Stimulated activated effector memory CD8-positive, alpha-beta T cell treated with anti-CD3 and anti-CD28 coated beads, Interleukin-12 subunit alpha, Interleukin-12 subunit beta, amount 100 ng/mL, for 72 hours (primary cell): ENCODE results near the gene RANBP6.
A peak's percentile ranks its signal among the peaks of the same experiment; 100 is the strongest.
"Not testable (repeated sequence)": the region's sequence is repeated elsewhere in the genome, so short reads cannot be mapped to it uniquely, and the experiment has no call there.

Source experiments
- ATAC-seq: fragments of 150-1000 bp; cut with Tn5 transposase; 2 replicates; pipeline ENCODE4 v1.10.0; 2021
- DNase-seq, 2 donors: peaks; one replicate each; pipeline ENCODE4 v3.0.0; 2021 to 2022; ENCODE audit warnings: low spot score in 2 of 2
- H3K27ac Mint-ChIP-seq: one replicate; pipeline ENCODE4 v1.8.0; 2022; ENCODE audit warnings: mild to moderate bottlenecking, mixed read lengths
- H3K36me3 Mint-ChIP-seq: one replicate; pipeline ENCODE4 v1.8.0; 2022; ENCODE audit warnings: mild to moderate bottlenecking, mixed read lengths
- H3K4me1 Mint-ChIP-seq: one replicate; pipeline ENCODE4 v1.8.0; 2022; ENCODE audit warnings: mixed read lengths
- H3K4me3 Mint-ChIP-seq: one replicate; pipeline ENCODE4 v1.8.0; 2022; ENCODE audit warnings: mild to moderate bottlenecking, mixed read lengths
- H3K9me3 Mint-ChIP-seq: one replicate; pipeline ENCODE4 v1.8.0; 2022; ENCODE audit warnings: mixed read lengths

The RANBP6 gene

DNA sequence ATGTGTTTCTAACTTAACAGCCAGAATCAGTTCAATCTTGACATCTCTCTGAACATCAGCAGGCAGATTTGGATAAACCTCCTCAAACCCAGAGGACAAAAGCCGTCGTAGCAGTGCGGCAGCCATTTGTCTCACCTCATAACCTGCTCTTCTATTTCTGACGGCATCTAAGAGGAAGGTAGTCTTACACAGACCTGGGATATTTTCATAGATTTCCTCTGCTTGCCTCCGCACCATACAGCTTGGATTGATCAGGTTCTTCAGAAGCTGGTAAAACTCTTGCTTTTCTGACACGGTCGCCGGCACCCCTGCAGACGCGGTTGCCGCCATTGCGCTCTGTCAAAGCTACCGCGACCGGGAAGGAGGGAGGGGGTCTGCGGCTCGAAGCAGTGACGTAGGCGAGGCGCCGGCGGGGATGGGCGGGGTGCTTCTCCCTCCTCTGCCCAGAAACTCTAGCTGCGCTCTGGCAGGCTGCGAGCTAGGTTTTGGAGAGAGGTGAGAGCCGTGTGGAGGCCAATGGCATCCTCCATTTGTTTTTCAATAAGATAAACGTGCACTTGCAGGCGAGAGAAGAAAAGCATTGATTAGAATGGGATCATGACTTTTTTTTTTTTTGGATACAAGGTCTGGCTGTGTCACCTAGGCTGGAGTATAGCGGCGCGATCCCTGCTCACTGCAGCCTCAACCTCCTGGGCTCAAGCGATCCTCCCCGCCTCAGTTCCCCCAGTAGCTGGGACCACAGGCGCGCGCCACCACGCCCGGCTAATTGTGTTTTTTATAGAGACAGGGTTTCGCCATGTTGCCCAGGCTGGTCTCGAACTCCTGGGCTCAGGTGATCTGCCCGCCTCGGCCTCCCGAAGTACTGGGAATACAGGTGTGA is at the start of gene RANBP6:
RANBP6 (minus strand) TSS at position 347 of the 880 bp plus-strand sequence; CDS start at position 330, 17 bp downstream.
- peak within 1 kb of the TSS; percentile 95 for H3K4me3 Mint-ChIP-seq
- H3K36me3 Mint-ChIP-seq: peaks cover 52% of the 10 kb centered on the region
- DNase-seq: peak; percentile 82 to 90
- H3K4me1 Mint-ChIP-seq: peaks cover 39% of the 10 kb centered on the region
- H3K27ac Mint-ChIP-seq: peak within 1 kb of the TSS; percentile 96
- H3K9me3 Mint-ChIP-seq: peaks cover 3% of the 10 kb centered on the region
- ATAC-seq: peak; percentile 99

DNA sequence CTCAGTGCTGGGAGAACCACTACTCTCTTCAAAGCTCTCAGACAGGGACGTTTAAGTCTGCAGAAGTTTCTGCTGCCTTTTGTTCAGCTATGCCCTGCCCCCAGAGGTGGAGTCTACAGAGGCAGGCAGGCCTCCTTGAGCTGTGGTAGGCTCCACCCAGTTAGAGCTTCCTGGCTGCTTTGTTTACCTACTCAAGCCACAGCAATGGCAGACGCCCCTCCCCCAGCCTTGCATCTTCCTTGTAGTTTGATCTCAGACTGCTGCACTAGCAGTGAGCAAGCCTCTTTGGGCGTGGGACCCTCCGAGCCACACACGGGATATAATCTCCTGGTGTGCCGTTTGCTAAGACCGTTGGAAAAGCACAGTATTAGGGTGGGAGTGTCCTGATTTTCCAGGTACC is 47.7 kb upstream of the RANBP6 start:
- not testable (repeated sequence) for H3K4me1 Mint-ChIP-seq, H3K27ac Mint-ChIP-seq, H3K4me3 Mint-ChIP-seq, DNase-seq, H3K36me3 Mint-ChIP-seq, ATAC-seq, H3K9me3 Mint-ChIP-seq

DNA sequence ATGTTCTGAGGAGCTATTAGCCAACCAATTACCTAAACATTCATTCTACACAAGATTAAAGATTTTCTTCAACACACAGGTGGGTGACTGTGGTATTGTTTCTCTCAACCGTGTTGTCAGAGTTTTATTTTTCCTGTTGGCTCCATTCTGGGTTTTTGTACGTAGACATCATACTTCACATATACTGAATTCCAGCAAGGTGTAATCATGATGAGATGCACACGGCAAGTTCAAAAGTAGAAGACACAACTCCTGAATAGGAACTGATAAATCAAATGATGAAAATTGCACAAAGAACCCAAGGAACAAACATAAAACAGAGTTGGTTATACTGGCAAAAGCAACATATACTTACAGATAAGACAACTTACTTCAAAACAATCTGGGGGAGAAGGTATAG is 40.2 kb upstream of the RANBP6 start:
- H3K4me3 Mint-ChIP-seq: no peak overlapping the region
- ATAC-seq (no peak), DNase-seq (no peak)
- no peak overlapping the region for H3K27ac Mint-ChIP-seq
- no peaks in the 10 kb centered on the region for H3K4me1 Mint-ChIP-seq
- no peaks in the 10 kb centered on the region for H3K36me3 Mint-ChIP-seq
- H3K9me3 Mint-ChIP-seq: no peaks in the 10 kb centered on the region

DNA sequence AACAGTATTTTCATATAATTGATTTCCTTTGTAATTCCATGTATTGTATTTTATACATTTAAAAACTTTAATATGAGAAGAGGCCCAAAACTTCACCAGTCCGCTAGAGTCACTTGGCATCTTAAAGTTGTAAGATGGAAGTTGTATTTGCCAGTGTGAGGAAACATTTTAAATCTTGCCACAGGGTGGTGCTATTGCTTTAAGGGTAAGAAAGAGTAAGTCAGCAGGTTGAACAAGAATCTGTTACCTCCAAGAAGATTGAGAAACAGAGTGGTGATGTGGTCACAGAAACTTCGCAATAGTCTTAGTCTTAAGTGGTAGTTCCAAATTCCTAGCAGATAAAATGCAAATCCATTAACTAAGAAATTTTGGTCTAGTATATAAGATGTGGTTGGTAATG is 39.8 kb upstream of the RANBP6 start:
- Mint-ChIP-seq H3K4me3 (no peak overlapping the region), H3K4me1 (peaks cover under 1% of the 10 kb centered on the region), H3K9me3 (no peaks in the 10 kb centered on the region), H3K36me3 (no peaks in the 10 kb centered on the region), H3K27ac (no peak overlapping the region)
- peak; percentile 80 for ATAC-seq
- DNase-seq: peak; percentile 27 to 68

DNA sequence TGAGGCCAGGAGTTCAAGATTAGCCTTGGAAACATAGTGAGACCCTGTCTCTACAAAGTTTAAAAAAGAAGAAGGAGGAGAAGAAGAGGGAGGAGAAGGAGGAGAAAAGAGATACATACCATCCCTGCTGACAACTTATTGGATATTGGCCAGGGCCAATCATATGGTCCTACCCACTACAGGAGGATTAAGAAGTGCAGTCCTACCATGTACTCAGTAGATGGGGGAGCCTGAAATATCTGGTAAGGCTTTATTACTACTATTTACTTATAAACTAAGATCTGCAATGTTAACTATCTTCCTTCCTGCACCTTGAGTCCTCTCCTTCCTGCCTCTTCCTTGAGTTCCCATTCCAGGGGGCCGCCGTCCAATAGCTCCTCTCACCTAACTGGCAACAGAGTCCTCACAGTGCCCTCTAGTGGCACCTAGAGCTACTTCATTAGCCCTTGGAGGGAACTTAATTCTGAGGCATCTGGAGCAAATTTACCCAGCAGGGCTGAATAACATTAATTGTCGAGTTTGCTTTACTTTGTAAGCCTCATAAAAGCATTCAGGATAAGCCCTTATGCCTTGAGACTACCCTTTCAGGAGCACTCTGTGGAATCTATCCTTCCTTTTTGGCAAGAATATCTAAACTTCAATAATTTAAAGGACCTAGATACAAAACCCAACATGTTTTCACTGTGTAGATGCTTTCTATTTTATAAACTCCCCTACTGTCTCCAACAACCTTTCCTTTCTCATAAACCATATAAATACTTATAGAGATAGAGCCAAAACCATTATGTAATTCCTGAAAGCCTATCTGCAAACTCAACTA is 39.1 kb upstream of the RANBP6 start:
- H3K9me3 Mint-ChIP-seq: no peaks in the 10 kb centered on the region
- DNase-seq: peak; percentile 45 to 75

DNA sequence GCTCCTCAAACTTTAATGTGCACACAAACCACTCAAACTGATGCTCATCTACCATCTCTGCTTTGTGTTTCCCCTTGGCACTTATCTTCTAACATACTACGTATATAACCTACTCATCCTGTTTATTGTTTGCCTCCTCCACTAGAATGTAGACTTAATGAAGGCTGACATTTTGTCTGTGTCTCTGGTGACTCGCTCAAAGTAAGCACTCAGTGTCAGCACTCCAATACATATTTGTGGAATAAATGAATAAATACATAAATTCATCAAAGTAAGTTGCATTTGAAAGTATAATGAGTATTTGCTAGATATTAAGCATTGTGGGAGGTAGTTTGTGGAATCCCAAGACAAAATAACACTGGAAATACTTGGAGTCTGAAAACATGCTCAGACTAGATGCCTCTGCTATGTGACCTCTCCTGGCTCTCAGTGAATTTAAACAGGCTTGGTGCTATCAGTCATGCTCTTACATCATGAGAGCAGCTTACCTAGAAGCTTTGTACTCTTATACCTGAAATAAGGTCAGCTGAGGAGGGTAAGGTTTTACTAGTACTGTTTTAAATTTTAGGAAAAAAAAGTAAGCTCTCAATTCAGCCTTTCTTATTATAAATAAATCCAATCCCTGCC is 37.0 kb upstream of the RANBP6 start:
- H3K9me3 Mint-ChIP-seq: no peaks in the 10 kb centered on the region
- H3K4me3 Mint-ChIP-seq: no peak overlapping the region
- no peaks in the 10 kb centered on the region for H3K36me3 Mint-ChIP-seq
- DNase-seq (no peak), ATAC-seq (no peak)
- no peak overlapping the region for H3K27ac Mint-ChIP-seq
- H3K4me1 Mint-ChIP-seq: peaks cover 7% of the 10 kb centered on the region

More for the DNA sequence above, 39.1 kb upstream of the RANBP6 start:
- Mint-ChIP-seq H3K4me1 (peaks cover 6% of the 10 kb centered on the region), H3K36me3 (no peaks in the 10 kb centered on the region), H3K27ac (no peak overlapping the region), H3K4me3 (no peak overlapping the region)
- peak; percentile 74 for ATAC-seq

DNA sequence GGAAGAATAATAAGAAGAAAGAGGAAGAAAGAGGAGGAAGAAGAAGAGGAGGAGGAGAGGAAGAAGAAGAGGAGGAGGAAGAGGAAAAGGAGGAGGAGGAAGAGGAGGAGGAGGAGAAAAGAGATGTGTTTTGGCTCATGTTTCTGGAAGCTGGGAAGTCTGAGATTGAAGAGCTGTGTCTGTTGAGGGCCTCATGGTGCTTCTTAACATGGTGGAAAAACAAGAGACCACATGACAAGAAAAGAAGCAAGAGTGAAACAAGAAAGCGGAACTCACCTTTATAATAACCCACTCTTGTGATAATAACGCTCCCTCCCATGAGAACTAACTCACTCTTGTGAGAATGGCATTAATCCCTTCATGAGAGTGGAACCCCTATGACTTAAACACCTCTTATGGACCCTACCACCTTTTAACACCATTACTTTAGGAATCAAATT is 36.1 kb upstream of the RANBP6 start:
- no peaks in the 10 kb centered on the region for H3K9me3 Mint-ChIP-seq
- no peak for ATAC-seq
- no peak for DNase-seq
- no peak overlapping the region for H3K4me3 Mint-ChIP-seq
- no peak overlapping the region for H3K27ac Mint-ChIP-seq
- no peaks in the 10 kb centered on the region for H3K36me3 Mint-ChIP-seq
- H3K4me1 Mint-ChIP-seq: peaks cover 11% of the 10 kb centered on the region

DNA sequence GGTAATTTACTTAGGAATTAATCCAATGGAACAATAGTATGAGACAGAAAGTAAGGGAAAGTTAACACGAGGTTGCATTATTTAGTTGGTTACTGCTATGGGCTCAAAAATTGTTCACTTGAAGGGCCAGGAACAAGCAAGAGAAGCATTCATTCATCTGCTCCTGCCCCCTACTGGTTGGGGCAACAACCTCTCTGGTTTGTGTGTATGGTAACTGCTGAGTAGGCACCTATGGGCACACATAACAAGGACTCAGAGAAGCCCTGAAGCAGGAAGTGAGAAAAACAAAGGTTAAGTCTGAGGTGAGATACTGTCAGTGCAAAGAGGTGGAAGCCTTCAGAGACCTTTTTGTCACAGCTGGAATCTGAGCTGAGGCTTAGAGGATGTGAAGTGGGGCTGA is 34.4 kb upstream of the RANBP6 start:
- DNase-seq: peak in 1 of 2 donors; percentile 68
- ATAC-seq: peak; percentile 86
- Mint-ChIP-seq H3K4me3 (no peak overlapping the region), H3K9me3 (no peaks in the 10 kb centered on the region), H3K36me3 (no peaks in the 10 kb centered on the region), H3K4me1 (peaks cover 11% of the 10 kb centered on the region), H3K27ac (no peak overlapping the region)

DNA sequence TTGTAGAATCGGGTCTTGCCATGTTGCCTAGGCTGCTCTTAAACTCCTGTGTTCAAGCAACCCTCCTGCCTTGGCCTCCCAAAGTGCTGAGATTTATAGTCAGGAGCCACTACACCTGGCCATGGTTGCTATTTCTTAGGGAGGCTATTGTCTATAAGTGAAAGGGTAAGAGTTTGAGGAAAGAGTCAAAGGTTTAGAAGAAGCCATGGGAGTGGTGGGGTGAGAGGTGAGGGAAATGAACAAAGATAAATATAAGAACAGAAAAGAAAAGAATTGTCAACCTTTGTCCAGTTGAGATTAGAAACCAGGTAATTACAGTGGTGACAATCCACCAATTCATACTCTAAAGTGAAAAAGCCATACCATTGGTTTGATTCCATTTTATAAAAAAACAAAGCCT is 32.6 kb upstream of the RANBP6 start:
- H3K27ac Mint-ChIP-seq: no peak overlapping the region
- no peaks in the 10 kb centered on the region for H3K9me3 Mint-ChIP-seq
- DNase-seq: no peak
- no peak overlapping the region for H3K4me3 Mint-ChIP-seq
- no peak for ATAC-seq
- H3K4me1 Mint-ChIP-seq: peaks cover 11% of the 10 kb centered on the region
- H3K36me3 Mint-ChIP-seq: no peaks in the 10 kb centered on the region

DNA sequence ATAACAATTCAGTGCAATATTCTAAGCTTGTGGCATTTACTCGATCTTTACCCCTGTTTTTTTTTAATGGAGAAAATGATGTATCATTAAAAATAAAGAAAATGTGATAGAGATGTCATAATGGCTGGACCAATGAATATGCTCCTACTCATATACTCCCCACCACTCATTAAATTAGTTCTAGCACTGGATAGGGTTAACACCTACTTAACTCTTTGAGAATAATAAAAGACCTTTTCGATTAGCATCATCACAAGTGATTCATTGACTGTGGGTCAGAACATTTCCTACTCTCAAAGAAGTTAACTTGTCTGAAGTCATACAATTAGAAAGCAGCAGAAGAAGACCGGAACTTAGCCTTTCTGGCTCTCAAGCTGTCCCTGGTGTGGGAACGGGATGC is 31.6 kb upstream of the RANBP6 start:
- Mint-ChIP-seq H3K36me3 (no peaks in the 10 kb centered on the region), H3K4me3 (no peak overlapping the region), H3K27ac (no peak overlapping the region), H3K9me3 (no peaks in the 10 kb centered on the region), H3K4me1 (peaks cover 11% of the 10 kb centered on the region)
- DNase-seq (no peak), ATAC-seq (peak; percentile 77)

DNA sequence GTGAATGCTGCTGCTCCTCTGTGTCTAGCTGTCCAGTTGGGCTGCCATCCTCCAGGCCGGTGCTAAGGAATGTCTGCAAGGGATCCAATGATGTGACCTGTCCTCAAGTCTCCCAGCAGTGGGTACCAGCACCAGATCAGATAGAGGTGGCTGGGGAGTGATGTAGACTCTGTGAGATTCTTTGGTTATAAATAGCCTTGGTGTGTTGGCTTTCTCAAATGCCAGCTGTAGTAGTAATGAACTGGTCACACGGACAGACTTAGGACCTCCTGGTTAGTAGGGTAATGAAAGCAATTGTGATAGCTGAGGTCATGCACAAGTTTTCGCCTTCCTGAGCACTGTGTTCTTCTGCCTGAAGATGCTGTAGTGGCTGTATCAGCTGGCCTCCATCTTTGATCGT is 29.9 kb upstream of the RANBP6 start:
- DNase-seq (no peak), ATAC-seq (no peak)
- Mint-ChIP-seq H3K4me3 (no peak overlapping the region), H3K9me3 (no peaks in the 10 kb centered on the region), H3K36me3 (no peaks in the 10 kb centered on the region), H3K27ac (no peak overlapping the region), H3K4me1 (peaks cover 11% of the 10 kb centered on the region)

DNA sequence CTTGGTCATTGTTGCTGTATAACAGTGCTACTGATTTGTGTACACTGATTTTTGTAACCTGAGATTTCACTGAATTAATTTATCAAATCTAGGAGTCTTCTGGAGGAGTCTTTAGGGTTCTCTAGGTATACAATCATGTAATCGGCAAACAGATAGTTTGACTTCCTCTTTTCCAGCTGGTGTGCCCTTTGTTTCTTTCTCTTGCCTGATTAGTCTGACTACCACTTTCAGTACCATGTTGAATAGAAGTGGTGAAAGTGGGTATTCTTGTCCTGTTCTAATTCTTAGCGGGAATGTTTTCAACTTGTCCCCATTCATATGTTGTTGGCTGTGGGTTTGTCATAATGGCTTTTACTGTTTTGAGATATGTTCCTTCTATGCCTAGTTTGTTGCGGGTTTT is 24.7 kb upstream of the RANBP6 start:
- Mint-ChIP-seq H3K4me3 (no peak overlapping the region), H3K36me3 (no peaks in the 10 kb centered on the region), H3K4me1 (no peaks in the 10 kb centered on the region), H3K27ac (no peak overlapping the region), H3K9me3 (no peaks in the 10 kb centered on the region)
- DNase-seq (no peak), ATAC-seq (no peak)

DNA sequence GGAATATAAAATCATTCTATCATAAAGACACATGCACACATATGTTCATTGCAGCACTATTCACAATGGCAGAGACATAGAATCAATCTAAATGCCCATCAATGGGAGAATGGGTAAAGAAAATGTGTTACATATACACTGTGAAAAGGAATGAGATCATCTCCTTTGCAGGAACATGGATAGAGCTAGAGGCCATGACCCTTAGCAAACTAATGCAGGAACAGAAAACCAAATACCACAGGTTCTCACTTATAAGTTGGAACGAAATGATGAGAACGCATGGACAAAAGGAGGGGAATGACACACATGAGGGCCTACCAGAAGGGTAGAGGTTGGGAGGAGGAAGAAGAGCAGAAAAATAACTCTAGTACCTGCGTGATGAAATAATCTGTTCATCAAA is 21.0 kb upstream of the RANBP6 start:
- Mint-ChIP-seq H3K4me3 (no peak overlapping the region), H3K27ac (no peak overlapping the region), H3K36me3 (no peaks in the 10 kb centered on the region), H3K9me3 (no peaks in the 10 kb centered on the region), H3K4me1 (no peaks in the 10 kb centered on the region)
- DNase-seq (no peak), ATAC-seq (no peak)

DNA sequence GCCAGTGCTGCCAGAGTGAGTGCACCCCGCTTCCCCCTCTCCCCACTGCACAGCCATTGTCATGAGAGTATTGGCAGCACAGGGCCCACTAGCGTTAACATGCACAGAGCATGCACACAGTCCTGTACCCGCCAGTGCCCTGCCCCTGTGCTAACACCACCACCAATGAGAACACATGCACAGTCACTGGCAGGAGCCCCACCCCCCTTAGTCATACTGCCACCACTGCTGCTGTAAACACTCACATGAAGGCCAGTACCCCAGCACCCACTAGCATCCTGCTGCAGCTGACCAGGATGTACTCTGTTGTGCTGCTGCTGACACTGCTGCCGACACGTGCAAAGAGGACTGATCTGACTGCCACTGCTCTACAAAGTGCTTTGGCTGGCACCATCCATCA is 19.5 kb upstream of the RANBP6 start:
- Mint-ChIP-seq H3K4me3 (no peak overlapping the region), H3K9me3 (no peaks in the 10 kb centered on the region), H3K36me3 (no peaks in the 10 kb centered on the region), H3K4me1 (no peaks in the 10 kb centered on the region), H3K27ac (no peak overlapping the region)
- DNase-seq: no peak
- peak; percentile 87 for ATAC-seq

DNA sequence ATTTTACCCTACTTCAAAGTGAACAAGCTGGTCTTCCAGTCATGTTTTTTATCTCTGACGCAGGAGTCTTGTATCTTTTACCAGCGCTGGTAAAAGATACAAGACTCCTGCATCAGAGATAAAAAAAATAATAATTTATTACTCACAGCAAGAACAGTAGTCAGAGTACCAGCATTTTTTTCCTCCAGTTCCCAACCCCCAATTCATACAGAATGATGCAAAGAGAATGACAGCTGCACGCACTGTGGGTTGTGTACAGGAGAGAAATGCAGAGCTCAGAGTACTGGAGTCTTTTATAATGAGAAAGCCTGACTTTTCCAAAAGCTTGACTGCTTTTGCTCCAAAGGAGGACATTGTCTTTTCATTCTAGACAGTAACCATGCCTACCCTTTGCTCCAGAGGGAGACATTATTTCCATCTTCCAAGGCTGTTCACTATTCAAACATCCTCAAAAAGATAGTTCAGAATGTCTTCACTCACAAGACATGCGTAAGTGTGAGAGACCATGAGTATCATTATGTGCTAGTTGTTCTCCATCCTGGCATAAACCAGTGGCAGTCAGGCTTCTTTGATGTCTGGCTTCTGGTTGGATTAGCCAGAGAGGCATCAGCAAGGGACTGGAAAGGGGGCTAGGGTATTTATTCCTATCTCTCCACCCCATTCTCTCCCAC is 14.3 kb upstream of the RANBP6 start:
- Mint-ChIP-seq H3K36me3 (no peaks in the 10 kb centered on the region), H3K9me3 (no peaks in the 10 kb centered on the region), H3K27ac (no peak overlapping the region), H3K4me1 (no peaks in the 10 kb centered on the region), H3K4me3 (no peak overlapping the region)
- DNase-seq: no peak
- ATAC-seq: no peak
